ENCODE results near the gene METTL21A. TPM values are rescaled to one million over a fixed set of nuclear protein-coding genes. Genes with fewer than 3 reads are reported as not detected.
"Not testable (repeated sequence)": the region's sequence is repeated elsewhere in the genome, so short reads cannot be mapped to it uniquely, and the experiment has no call there.

The METTL21A gene
- total RNA-seq, 4 donors from 2014 or later: 10.1 to 31.6 (median 22.5) TPM

- Histone ChIP-seq H3K4me1 (no peaks in the 10 kb centered on the region), H3K9me3 (no peaks in the 10 kb centered on the region), H3K4me3 (no peak overlapping the region), H3K27ac (replicated peaks in 1 of 4) (no peak overlapping the region), H3K27me3 (no peaks in the 10 kb centered on the region), H3K36me3 (no peaks in the 10 kb centered on the region)
- 64% methylated on average over 4 of the region's 4 CpGs for WGBS
- no peak for DNase-seq (ENCODE audit: extremely low spot score)
- intact Hi-C loops (cut with DNase I): no loop called here
- TF ChIP-seq POLR2AphosphoS5 (IDR thresholded peaks at IDR 0.05): no peak
- no peak for TF ChIP-seq EP300 (IDR thresholded peaks at IDR 0.05)
- no peak for TF ChIP-seq CTCF (IDR thresholded peaks at IDR 0.05)
- no peak for TF ChIP-seq POLR2A (IDR thresholded peaks at IDR 0.05; ENCODE audit: low read depth)
These were observed 29.8 kb upstream of the METTL21A start for GRCh38 chr2:207655000-207655399.

GRCh38 chr2:207646582-207646981 lies 21.4 kb upstream of the METTL21A start:
- H3K36me3 ChIP-seq; H3K4me3 ChIP-seq; H3K27ac ChIP-seq (replicated peaks in 1 of 4); H3K27me3 ChIP-seq; H3K4me1 ChIP-seq; H3K9me3 ChIP-seq; intact Hi-C loops (cut with DNase I); DNase-seq (ENCODE audit: extremely low spot score): not testable (repeated sequence)
- WGBS: 91% methylated on average over 7 of the region's 7 CpGs

DNA sequence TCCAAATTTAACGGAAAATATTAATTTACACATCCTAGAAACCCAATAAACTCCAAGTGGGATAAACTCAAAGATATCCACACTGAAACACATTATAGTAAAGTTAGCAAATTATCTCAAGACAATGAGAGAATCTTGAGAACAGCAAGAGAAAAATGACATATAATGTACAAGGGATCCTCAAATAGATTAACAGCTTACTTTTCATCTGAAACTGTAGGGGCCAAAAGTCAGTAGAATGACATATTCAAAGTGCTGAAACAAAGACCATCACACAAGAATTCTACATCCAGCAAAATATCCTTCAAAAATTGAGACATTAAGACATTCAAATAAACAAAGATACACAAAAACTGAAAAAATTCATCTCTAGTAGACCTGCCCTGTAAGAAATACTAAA lies 18.7 kb upstream of the METTL21A start:
- WGBS: 100% methylated on average over 1 of the region's 1 CpG
- TF ChIP-seq POLR2AphosphoS5 (IDR thresholded peaks at IDR 0.05): no peak
- TF ChIP-seq EP300 (IDR thresholded peaks at IDR 0.05): no peak
- no peak for TF ChIP-seq CTCF (IDR thresholded peaks at IDR 0.05)
- no peak for TF ChIP-seq POLR2A (IDR thresholded peaks at IDR 0.05; ENCODE audit: low read depth)
- no peak overlapping the region for H3K27ac ChIP-seq (replicated peaks in 1 of 4)
- no peak for DNase-seq (ENCODE audit: extremely low spot score)
- H3K27me3 ChIP-seq: no peaks in the 10 kb centered on the region
- H3K9me3 ChIP-seq: no peaks in the 10 kb centered on the region
- H3K36me3 ChIP-seq: no peaks in the 10 kb centered on the region
- no peaks in the 10 kb centered on the region for H3K4me1 ChIP-seq
- intact Hi-C loops (cut with DNase I): no loop called here
- no peak overlapping the region for H3K4me3 ChIP-seq

GRCh38 chr2:207640661-207641060 lies 15.5 kb upstream of the METTL21A start:
- H3K4me1 ChIP-seq: no peaks in the 10 kb centered on the region
- 91% methylated on average over 1 of the region's 1 CpG for whole genome bisulfite sequencing
- no peak for DNase-seq (ENCODE audit: extremely low spot score)
- H3K36me3 ChIP-seq: no peaks in the 10 kb centered on the region
- H3K27me3 ChIP-seq: no peaks in the 10 kb centered on the region
- no peak for TF ChIP-seq POLR2AphosphoS5 (IDR thresholded peaks at IDR 0.05)
- no peak for TF ChIP-seq EP300 (IDR thresholded peaks at IDR 0.05)
- TF ChIP-seq POLR2A (IDR thresholded peaks at IDR 0.05; ENCODE audit: low read depth): no peak
- no peak for TF ChIP-seq CTCF (IDR thresholded peaks at IDR 0.05)
- no peak overlapping the region for H3K27ac ChIP-seq (replicated peaks in 1 of 4)
- intact Hi-C loops (cut with DNase I): no loop called here
- no peaks in the 10 kb centered on the region for H3K9me3 ChIP-seq
- H3K4me3 ChIP-seq: no peak overlapping the region

- no peak overlapping the region for H3K4me3 ChIP-seq
- intact Hi-C loops (cut with DNase I): no loop called here
- H3K4me1 ChIP-seq: no peaks in the 10 kb centered on the region
- H3K27ac ChIP-seq (replicated peaks in 1 of 4): no peak overlapping the region
- H3K9me3 ChIP-seq: no peaks in the 10 kb centered on the region
- TF ChIP-seq POLR2AphosphoS5 (IDR thresholded peaks at IDR 0.05): no peak
- no peak for TF ChIP-seq EP300 (IDR thresholded peaks at IDR 0.05)
- TF ChIP-seq CTCF (IDR thresholded peaks at IDR 0.05): no peak
- no peak for TF ChIP-seq POLR2A (IDR thresholded peaks at IDR 0.05; ENCODE audit: low read depth)
- DNase-seq (ENCODE audit: extremely low spot score): no peak
- H3K27me3 ChIP-seq: no peaks in the 10 kb centered on the region
- no peaks in the 10 kb centered on the region for H3K36me3 ChIP-seq
These were observed 15.0 kb upstream of the METTL21A start for GRCh38 chr2:207640160-207640559.

DNA sequence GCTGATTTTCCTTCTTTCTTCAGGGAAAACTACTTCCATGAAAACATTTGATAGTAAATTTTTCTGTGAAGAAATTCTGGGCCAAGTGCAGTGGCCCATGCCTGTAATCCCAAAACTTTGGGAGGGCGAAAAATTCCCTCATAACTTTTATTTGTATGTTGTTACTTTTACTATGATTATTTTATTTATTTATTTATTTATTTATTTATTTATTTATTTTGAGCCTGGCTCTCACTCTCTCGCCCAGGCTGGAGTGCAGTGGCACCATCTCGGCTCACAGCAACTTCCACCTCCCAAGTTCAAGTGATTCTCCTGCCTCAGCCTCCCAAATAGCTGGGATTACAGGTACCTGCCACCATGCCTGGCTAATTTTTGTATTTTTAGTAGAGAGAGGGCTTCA lies 14.1 kb upstream of the METTL21A start:
- WGBS: 89% methylated on average over 3 of the region's 3 CpGs
- H3K4me1 ChIP-seq; H3K36me3 ChIP-seq; H3K27me3 ChIP-seq; intact Hi-C loops (cut with DNase I); H3K9me3 ChIP-seq; H3K4me3 ChIP-seq; DNase-seq (ENCODE audit: extremely low spot score); H3K27ac ChIP-seq (replicated peaks in 1 of 4): not testable (repeated sequence)
